Measurements from ENCODE around the gene XPO1. TPM values are rescaled to one million over a fixed set of nuclear protein-coding genes. Genes with fewer than 3 reads are reported as not detected.
A peak's percentile ranks its signal among the peaks of the same experiment; 100 is the strongest.

The XPO1 gene
- total RNA-seq, 4 donors from 2014 or later: 60.3 to 130 (median 78.0) TPM

DNA sequence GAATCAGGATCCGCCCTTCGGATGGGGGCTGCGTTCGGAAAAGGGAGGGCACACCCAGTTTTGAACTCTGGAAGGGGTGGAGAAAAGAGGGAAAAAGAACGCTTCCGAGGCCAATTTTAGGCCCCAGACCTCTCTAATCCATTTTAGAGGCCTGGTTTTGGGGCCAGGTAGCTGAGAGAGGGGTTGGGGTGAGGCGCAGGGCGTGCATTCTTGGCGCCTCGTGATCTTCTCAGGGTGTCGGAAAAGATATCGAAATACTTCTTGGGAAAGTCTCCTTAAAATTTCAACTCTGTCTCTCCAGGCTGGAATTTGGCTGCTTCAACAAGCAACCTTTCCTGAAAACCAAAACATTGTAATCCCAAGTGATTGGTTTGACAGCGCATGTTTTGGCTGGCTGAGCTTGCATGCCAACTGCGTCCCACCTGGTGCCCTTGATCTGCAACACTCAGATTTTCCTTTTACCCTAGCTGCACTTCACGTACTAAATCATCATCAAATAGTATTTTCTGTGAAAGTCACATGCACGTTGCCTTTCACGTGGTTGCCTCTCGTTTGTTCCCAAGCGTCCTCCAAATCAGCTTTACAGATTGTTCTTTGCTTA, 864 bp upstream of the XPO1 start:
- no peaks in the 10 kb centered on the region for H3K36me3 ChIP-seq
- no peaks in the 10 kb centered on the region for H3K9me3 ChIP-seq
- in situ Hi-C loops (cut with MboI; ENCODE audit: low pct_ligation_motif_present in 1 of 4, low pct_unique_long_range_greater_than_20kb in 1 of 4, low sequenced_read_pairs in 3 of 4): loop anchor here in 1 of 4 donors (25.0 kb wide), 1 partner anchor 323 kb away; the partner anchor contains the start of gene FAM161A
- H3K27ac ChIP-seq: peak overlapping the region; percentile 94 to 98 (median 97)
- WGBS, 2 donors (ENCODE audit: low coverage in 1 of 2): 2 to 4% methylated on average over 5 to 19 of the region's 19 CpGs
- H3K4me3 ChIP-seq: peak overlapping the region; percentile 45 to 93 (median 66)
- no peaks in the 10 kb centered on the region for H3K27me3 ChIP-seq
- TF ChIP-seq POLR2A (IDR thresholded peaks at IDR 0.05) (no peak), POLR2AphosphoS5 (IDR thresholded peaks at IDR 0.05) (peak in 1 of 3 donors; percentile 30)
- peak; percentile 19 for DNase-seq
- intact Hi-C loops (cut with DNase I; ENCODE audit: low total_unique reads): loop anchor here (5.0 kb wide), 1 partner anchor 67 kb away; the partner anchor contains the start of gene USP34
- H3K4me1 ChIP-seq: peaks cover 15 to 25% (median 15%) of the 10 kb centered on the region in 4 donors

GRCh38 chr2:61537950-61538199, 281 bp downstream of the XPO1 start:
- no peaks in the 10 kb centered on the region for H3K36me3 ChIP-seq
- DNase-seq: no peak
- TF ChIP-seq, protein P1, sequence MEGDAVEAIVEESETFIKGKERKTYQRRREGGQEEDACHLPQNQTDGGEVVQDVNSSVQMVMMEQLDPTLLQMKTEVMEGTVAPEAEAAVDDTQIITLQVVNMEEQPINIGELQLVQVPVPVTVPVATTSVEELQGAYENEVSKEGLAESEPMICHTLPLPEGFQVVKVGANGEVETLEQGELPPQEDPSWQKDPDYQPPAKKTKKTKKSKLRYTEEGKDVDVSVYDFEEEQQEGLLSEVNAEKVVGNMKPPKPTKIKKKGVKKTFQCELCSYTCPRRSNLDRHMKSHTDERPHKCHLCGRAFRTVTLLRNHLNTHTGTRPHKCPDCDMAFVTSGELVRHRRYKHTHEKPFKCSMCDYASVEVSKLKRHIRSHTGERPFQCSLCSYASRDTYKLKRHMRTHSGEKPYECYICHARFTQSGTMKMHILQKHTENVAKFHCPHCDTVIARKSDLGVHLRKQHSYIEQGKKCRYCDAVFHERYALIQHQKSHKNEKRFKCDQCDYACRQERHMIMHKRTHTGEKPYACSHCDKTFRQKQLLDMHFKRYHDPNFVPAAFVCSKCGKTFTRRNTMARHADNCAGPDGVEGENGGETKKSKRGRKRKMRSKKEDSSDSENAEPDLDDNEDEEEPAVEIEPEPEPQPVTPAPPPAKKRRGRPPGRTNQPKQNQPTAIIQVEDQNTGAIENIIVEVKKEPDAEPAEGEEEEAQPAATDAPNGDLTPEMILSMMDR (IDR thresholded peaks at IDR 0.05): no peak
- TF ChIP-seq POLR2AphosphoS5 (IDR thresholded peaks at IDR 0.05) (no peak), EP300 (IDR thresholded peaks at IDR 0.05; ENCODE audit: low read depth) (no peak), POLR2A (IDR thresholded peaks at IDR 0.05) (no peak)
- intact Hi-C loops (cut with DNase I; ENCODE audit: low total_unique reads): loop anchor here (5.0 kb wide), 1 partner anchor 66 kb away; the partner anchor contains the start of gene USP34
- H3K4me3 ChIP-seq: peak overlapping the region; percentile 56 to 93 (median 68)
- peak overlapping the region; percentile 94 to 98 (median 97) for H3K27ac ChIP-seq
- H3K9me3 ChIP-seq: no peaks in the 10 kb centered on the region
- in situ Hi-C loops (cut with MboI; ENCODE audit: low pct_ligation_motif_present in 1 of 4, low pct_unique_long_range_greater_than_20kb in 1 of 4, low sequenced_read_pairs in 3 of 4): loop anchor here in 1 of 4 donors (25.0 kb wide), 1 partner anchor 324 kb away; the partner anchor contains the start of gene FAM161A
- no peaks in the 10 kb centered on the region for H3K27me3 ChIP-seq
- H3K4me1 ChIP-seq: peaks cover 15 to 32% (median 18%) of the 10 kb centered on the region in 4 donors
- 0% methylated on average over 15 of the region's 15 CpGs; no CpG with 5 or more reads in 1 of the 2 donors for WGBS, 2 donors (ENCODE audit: low coverage in 1 of 2)

- intact Hi-C loops (cut with DNase I; ENCODE audit: low total_unique reads) (loop anchor here (5.0 kb wide), 1 partner anchor 65 kb away; the partner anchor contains the start of gene USP34), in situ Hi-C loops (cut with MboI; ENCODE audit: low pct_ligation_motif_present in 1 of 4, low pct_unique_long_range_greater_than_20kb in 1 of 4, low sequenced_read_pairs in 3 of 4) (loop anchor here in 1 of 4 donors (25.0 kb wide), 1 partner anchor 325 kb away; the partner anchor contains the start of gene FAM161A)
- no peaks in the 10 kb centered on the region for H3K9me3 ChIP-seq
- peak overlapping the region; percentile 56 to 93 (median 82) for H3K4me3 ChIP-seq
- no peaks in the 10 kb centered on the region for H3K27me3 ChIP-seq
- 0 to 1% methylated on average over 1 to 52 of the region's 52 CpGs for WGBS, 2 donors (ENCODE audit: low coverage in 1 of 2)
- peak; percentile 41 for DNase-seq
- no peaks in the 10 kb centered on the region for H3K36me3 ChIP-seq
- peak overlapping the region; percentile 94 to 98 (median 97) for H3K27ac ChIP-seq
- TF ChIP-seq POLR2A (IDR thresholded peaks at IDR 0.05): no peak
- TF ChIP-seq, protein P1 (IDR thresholded peaks at IDR 0.05): no peak
- TF ChIP-seq EP300 (IDR thresholded peaks at IDR 0.05; ENCODE audit: low read depth): no peak
- TF ChIP-seq POLR2AphosphoS5 (IDR thresholded peaks at IDR 0.05): no peak
- peaks cover 15 to 32% (median 18%) of the 10 kb centered on the region in 4 donors for H3K4me1 ChIP-seq
Measured at GRCh38 chr2:61537277-61537949, 743 bp downstream of the XPO1 start.

DNA sequence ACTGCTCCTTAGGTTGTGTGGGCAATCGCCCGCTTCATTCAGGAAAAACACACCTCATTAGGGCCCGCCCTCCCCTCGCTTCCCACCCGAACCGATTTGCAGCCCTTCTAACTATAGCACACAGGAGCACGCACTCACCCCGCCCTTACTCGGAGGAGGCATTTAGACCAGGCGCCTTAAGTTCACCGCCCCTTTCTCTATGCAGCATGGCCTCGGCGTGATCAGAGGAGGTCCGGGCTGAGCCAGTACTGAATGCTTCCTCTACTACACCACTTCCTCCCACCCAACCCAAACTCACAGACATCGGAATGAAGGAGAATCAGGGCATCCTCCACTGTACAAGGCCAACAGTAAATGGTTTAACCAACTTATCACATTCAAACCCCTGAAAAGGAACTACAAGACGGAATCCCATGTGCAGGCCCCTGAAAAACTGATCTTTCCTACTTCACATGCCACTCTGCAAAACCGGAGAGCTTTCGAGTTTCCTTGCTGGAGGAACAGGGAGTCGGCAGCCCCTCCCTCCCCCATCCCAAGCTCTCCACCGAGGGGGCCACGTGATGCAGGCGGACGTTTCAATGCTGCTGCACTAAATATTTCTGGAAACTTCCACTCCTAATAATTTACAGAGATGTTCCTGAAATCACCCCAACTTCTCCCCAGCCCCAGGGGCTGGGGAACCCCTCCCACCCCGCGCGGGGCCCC, 1.4 kb downstream of the XPO1 start:
- intact Hi-C loops (cut with DNase I; ENCODE audit: low total_unique reads) (loop anchor here (5.0 kb wide), 1 partner anchor 64 kb away; the partner anchor contains the start of gene USP34), in situ Hi-C loops (cut with MboI; ENCODE audit: low pct_ligation_motif_present in 1 of 4, low pct_unique_long_range_greater_than_20kb in 1 of 4, low sequenced_read_pairs in 3 of 4) (loop anchor here in 1 of 4 donors (25.0 kb wide), 1 partner anchor 326 kb away; the partner anchor contains the start of gene FAM161A)
- H3K4me1 ChIP-seq: peaks cover 15 to 32% (median 18%) of the 10 kb centered on the region in 4 donors
- H3K27me3 ChIP-seq: no peaks in the 10 kb centered on the region
- peak overlapping the region; percentile 94 to 98 (median 97) for H3K27ac ChIP-seq
- peak; percentile 75 for TF ChIP-seq POLR2A (IDR thresholded peaks at IDR 0.05)
- peak; percentile 68 to 80 (median 70) for TF ChIP-seq POLR2AphosphoS5 (IDR thresholded peaks at IDR 0.05)
- TF ChIP-seq EP300 (IDR thresholded peaks at IDR 0.05; ENCODE audit: low read depth): no peak
- TF ChIP-seq, protein P1 (IDR thresholded peaks at IDR 0.05): no peak
- 1% methylated on average over 26 of the region's 26 CpGs; no CpG with 5 or more reads in 1 of the 2 donors for WGBS, 2 donors (ENCODE audit: low coverage in 1 of 2)
- no peaks in the 10 kb centered on the region for H3K36me3 ChIP-seq
- H3K4me3 ChIP-seq: peak overlapping the region; percentile 56 to 93 (median 82)
- no peaks in the 10 kb centered on the region for H3K9me3 ChIP-seq
- peak; percentile 90 for DNase-seq

Data from transverse colon (tissue), 4 donors.